HG02885 (cell line): ENCODE results near the gene ANKRD31.
"Not testable (repeated sequence)": the region's sequence is repeated elsewhere in the genome, so short reads cannot be mapped to it uniquely, and the experiment has no call there.

Experiments
- ATAC-seq: cut with Tn5 transposase; IDR thresholded peaks from one replicate; pipeline ENCODE4 v1.9.1; 2021; ENCODE audit warnings: mild to moderate bottlenecking; ENCODE audit not compliant: unreplicated experiment, poor library complexity

Gene ANKRD31

DNA sequence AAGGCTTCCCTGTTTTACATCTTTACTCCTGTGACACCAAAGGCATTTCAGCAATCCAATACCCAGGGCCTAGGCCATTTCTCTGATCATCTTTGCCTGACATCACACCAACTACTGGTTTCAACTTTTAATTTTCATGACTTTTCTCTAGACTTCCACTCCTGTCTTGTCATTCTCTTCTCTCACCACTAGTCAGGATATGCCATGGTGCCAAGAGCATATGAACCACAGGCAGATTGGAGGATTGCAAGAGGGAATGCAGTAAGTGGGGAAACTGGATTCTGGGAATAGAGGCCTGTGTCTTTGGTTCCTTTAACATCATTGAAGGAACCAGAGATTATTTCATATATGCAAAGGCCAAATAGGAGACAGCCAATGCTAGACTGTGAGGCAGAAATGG lies 69.3 kb downstream of the ANKRD31 start:
- no peak for ATAC-seq

DNA sequence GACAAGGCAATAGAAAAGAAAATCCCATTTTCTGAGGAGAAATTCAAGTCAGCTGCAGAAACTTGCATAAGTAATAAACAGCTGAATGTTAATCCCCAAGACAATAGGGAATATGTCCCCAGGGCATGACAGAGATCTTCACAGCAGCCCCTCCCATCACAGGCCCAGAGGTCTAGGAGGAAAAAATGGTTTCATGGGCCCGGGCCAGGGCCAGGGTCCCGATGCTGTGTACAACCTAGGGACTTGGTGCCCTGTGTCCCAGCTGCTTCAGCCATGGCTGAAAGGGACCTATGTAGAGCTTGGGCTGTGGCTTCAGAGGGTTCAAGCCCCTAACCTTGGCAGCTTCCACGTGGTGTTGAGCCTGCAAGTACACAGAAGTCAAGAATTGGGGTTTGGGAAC lies 75.2 kb downstream of the ANKRD31 start:
- ATAC-seq = not testable (repeated sequence)

DNA sequence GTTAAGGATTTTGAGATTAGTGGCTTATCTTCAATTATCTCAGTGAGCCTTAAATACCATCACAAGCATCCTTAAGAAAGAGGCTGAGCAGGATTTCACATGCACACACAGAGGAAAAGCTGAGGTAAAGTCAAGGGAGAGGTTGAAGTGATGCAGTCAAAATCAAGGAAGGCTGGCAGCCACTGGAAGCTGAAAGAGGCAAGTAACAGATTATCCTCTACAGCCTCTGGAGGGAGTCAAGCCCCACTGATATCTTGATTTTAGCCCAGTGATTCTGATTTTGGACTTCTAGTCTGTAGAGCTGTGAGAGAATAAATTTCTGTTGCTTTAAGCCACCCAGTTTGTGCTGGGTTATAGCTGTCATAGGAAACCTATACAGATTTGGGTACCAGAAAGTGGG lies 80.1 kb downstream of the ANKRD31 start:
- ATAC-seq = no peak

DNA sequence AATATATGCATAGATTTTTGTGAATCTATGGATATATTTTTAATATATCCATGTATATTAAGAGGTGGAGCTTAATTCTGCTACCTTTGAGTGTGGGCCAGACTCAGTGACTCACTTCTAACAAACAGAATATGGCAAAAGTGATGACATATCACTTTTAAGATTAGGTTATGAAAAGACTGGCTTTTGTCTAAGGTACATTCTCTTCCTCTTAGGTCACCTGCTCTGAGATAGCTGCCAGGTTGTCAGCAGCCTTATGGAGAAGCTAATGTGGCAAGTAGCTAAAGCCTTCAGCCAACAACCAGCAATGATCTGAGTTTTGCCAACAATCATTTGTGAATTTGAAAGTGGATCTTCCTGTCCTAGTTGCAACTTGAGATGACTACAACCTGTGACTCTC lies 83.8 kb downstream of the ANKRD31 start:
- ATAC-seq = no peak

DNA sequence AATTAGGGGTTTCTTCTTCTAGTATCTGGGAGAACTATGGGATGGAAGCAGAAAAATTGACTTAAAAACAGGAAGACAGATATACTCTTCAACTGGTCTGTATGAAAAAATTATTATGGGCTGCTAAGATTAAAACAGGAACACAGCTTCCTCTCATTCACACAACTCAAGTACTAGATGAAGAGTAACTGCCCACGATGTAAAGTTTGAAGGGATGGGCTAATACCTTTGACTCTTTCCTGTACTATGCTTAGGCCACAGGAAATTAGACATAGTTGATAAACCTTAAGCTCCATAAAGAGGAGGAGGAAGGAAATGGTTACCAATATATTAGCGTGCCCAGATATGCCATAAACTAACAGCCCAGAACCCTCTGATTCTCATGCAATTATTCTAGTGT lies 88.6 kb downstream of the ANKRD31 start:
- no peak for ATAC-seq

DNA sequence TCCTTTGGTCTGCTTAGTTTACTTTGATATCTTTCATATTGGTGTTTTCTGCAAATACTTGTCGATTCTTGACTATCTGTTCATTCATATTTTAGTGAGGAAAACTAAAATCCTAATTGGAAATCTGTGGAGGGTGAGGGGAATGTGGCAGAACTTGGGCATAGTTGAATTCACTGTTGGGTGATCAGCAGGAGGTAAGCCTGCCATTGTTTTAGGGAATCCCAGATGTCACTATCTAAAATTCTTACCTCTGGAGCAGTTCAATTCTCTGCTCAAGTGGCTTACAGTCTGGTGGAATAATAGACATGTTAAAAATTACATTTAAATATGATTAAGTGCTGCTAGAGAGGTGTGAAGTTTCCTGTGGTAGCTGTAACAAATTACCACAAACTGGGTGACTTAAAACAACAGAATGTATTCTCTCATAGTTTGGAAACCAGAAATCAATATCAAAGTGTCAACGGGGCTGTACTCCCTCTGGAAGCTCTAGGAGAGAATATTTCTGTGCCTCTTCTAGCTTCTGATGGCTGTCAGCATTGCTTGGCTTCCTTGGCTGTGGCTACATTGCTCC lies 94.0 kb downstream of the ANKRD31 start:
- no peak for ATAC-seq

DNA sequence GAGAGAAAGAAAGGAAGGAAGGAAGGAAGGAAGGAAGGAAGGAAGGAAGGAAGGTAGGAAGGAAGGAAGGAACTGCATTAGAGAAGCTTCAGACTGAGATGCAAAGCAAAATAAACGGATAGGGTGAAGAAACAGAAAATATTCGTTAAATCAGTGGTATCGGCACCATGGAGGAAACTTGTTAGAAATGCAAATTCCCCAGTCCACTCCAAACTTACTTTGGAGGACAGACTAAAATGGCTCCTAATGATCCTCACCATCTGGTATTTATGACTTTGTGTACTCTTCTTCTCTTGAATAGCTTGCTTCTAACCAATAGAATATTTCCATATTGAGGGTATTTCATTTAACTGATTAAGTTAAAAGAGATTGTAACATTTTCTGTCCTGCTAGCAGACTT lies 96.4 kb downstream of the ANKRD31 start:
- no peak for ATAC-seq

DNA sequence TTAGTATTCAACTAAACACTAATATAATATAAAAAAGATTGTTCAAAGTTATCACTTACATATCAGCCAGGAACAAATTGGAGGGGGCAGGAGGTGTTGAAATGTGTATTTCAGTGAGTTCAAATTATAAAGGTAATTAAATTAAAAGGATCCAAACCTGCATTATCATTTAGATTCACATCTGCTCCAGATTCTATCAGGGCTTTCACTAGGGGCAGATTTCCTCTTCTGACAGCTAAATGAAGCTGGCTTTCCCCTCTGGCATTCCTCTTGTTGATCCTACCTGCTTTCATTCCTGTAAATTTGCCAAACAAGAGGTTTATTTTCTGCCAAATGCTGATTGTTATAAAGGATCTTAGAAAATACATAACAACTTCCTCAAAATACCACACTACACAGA lies 98.0 kb downstream of the ANKRD31 start:
- no peak for ATAC-seq

DNA sequence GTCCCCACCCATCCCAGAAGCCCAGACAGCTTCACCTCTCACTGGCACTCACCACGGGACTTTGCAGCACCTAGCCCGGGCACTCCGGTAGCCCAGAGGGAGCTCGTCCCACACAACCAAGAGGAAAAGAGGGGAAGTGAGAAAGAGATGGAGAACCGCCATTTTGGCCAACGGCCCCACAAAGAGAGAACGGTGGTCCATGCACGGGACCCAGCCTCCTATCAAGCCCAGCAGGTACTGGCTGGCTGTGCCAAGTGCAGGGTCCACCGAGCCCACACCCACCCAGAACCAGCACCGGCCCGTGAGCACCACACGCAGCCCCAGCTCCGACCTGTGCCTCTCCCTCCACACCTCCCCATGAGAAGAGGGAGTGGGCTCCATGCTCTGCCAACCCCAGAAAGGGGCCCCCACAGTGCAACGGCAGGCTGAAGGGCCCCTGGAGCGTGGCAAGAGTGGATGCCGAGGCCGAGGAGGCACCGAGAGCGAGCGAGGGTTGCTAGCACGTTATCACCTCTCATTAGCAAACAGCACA lies 105.8 kb downstream of the ANKRD31 start:
- ATAC-seq = no peak

DNA sequence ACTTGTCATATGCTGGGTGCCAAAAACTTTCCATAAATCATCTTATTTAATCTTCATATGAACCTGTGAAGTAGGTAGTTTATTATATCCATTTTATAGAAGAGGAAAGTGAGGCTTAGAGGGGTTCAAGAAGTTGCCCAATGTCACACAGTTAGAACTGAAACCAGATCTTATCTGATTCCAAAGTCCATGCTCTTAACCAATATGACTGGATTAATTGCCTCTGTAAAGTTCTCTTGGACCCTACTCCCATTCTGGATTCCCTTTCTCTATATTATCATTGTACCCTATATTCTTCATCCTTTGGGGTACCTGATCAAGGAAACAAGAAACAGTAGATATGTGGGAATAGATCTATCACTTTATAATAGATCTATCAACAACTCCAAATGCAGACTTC lies 119.8 kb downstream of the ANKRD31 start:
- no peak for ATAC-seq

DNA sequence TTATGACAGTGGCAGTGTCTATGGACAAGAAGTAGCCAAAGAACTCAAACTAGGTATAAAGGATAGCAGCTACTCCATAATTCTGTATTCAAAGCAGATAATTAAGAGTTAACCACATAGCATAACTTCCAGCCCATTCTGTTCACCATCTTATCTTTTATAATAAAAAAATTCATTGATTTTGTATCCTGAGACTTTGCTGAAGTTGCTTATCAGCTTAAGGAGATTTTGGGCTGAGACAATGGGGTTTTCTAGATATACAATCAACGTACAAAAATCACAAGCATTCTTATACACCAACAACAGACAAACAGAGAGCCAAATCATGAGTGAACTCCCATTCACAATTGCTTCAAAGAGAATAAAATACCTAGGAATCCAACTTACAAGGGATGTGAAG lies 122.4 kb downstream of the ANKRD31 start:
- not testable (repeated sequence) for ATAC-seq

DNA sequence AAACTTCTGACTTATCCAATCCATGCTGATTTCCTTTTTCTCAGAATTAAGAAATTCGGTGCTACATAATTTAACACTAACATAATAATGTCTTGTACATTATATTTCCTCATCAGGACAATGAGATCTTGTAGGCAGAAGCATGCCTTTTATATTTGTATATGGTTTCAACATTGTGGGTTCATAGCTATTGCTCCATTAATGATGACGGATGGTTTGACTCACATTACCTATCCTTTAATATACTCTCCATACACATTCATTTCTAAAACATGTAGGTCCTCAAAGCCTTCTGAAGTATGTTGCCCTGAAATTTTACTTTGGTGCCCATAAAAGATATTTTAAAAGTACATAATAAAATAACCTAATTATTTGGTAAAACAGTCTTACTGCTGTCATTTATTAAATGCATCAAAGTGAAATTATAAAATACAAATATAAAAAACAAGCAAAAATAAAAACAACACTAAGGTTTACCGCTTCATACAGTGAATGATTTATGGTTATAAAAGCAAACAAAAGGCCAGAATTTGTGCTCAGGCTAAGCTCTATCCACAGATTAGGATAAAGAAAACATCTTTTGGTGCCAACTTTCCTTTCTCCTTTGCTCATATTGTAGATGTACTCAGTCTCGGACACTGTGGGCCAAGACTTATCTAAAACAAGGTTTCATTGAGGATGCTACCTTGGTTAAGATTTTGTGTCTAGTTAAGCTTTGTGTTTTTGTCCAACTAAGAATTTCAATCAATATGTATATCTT lies 123.1 kb downstream of the ANKRD31 start:
- no peak for ATAC-seq

DNA sequence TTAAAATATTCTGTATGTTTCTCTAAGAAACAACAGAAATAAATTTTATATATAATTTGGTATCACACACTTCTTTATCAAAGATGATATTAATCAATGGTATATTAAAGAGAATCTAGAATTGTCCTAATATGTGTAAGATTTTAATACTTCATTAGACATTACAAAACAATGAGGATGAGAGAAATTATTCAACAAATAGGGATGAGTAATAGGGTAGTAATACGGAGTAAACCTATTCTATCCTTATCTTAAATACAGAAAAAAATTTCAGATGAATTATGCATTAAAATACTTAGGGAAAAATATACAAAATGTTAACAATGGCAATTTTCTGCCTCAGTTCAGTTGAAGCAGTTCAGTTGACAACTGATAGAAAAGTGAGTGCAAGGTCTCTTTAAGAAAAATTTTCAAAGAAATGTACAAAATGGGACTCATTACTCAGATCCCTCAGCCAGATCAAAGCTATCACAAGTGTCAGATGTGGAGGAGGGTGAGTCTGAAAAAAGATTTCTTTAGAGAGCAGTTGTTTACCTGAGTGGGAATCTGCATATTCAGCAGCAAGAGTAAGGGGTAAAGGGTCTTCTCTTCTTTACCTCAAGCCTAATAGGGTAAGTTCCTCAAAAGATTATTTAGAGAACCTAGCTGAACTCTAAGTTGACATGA lies 127.6 kb downstream of the ANKRD31 start:
- no peak for ATAC-seq

DNA sequence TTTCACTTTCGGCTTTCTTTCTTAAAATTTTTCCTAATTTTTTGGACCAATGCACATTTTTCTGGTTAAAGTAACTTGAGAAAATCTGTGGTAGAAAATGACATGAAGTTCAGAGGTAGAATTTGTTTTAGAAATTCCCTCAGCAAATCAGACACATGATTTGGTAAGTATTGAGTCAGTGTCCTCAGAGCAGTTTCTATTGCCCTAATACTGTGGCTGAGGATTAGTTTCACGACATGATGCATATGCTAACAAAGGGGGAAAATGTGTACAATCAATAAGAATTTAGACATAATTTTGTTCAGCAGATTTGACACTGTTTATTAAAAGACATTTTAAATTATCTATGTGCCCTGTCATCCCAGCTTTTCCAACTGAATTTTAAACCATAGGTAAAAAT lies 128.2 kb downstream of the ANKRD31 start:
- no peak for ATAC-seq

DNA sequence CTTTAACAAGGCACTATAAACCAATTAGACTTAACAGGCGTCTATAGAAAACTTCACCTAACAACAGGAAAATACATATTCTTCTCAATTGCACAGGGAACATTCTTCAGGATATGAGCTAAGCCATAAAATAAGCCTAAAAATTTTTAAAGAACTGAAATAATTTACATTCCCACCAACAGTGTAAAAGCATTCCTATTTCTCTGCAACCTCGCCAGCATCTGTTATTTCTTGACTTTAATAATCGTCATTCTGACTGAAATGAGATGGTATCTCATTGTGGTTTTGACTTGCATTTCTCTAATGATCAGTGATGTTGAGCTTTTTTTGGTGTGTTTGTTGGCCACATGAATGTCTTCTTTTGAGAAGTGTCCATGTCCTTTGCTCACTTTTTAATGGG lies 140.7 kb downstream of the ANKRD31 start:
- ATAC-seq = not testable (repeated sequence)

DNA sequence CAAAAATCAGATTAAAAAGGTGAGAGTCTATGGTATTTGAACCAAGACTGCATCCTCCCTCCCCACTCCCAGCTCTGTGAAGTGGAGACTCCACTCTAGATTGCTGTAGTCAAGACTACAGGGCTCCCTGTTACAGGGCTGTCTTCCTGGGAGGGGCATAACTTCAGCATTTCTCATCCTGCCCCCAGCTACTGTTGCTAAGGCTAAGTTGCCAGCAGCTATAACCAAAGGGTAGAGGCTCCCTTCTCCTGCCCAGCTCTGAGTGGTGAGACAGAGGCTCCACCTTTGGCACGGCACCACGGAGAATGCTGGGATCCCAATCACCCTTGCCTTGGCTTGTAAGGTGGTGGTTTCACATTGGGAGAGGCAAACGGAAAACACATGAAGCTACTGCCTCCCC lies 145.1 kb downstream of the ANKRD31 start:
- no peak for ATAC-seq

DNA sequence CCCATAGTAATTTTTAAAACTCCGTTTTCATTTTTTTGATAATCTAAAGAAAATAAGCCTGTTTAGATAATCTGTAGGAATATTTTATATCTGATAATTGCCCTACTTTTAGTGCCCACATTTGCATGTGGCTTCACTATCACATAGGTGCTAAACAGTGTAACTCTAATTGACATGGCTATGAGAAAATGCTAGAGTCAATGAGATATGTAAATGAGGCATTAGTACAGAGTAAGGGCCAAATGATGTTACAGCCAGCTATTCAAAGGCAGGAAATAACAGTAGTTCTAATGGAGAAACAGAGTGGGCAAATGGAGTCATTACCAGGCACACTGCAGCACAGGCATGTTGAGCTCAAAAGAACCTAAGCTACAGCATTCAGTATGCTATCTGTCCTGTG lies 147.0 kb downstream of the ANKRD31 start:
- ATAC-seq = no peak

DNA sequence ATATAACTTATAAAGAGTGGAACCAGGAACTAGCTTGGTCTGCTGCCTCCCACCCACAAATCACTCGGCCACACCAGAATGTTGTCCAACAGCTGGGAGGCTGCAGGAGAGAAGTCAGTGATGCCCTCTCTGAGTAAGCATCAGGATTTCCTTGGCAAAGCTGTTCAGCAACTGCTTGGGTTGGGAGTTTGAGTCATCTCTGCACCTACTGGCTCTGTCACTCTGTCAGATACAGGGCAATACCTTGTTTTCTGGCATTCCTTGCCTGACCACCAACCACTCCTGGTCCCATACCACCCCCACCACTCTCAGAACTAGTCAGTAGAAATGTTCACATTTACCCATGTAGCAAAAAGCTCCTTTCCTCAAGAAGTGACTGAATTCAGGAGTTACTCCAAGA lies 147.5 kb downstream of the ANKRD31 start:
- no peak for ATAC-seq

DNA sequence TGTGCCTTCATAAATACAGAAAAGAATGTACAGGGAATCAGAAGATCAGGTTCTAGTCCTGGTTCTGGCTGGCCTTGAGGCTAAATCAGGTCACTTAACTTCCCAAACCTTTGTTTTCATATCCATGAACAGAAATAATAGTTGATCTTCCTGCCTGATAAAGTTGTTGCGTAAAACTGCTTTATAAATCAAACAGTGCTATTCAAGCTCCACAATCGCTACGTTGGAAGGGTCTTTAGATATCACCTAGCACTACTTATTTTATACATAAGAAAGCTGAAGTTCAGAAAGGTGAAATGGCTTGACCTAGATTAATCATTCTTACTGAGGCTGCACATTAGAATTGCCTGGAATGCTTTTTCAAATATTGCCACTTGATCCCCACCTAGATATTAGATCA lies 148.0 kb downstream of the ANKRD31 start:
- no peak for ATAC-seq

DNA sequence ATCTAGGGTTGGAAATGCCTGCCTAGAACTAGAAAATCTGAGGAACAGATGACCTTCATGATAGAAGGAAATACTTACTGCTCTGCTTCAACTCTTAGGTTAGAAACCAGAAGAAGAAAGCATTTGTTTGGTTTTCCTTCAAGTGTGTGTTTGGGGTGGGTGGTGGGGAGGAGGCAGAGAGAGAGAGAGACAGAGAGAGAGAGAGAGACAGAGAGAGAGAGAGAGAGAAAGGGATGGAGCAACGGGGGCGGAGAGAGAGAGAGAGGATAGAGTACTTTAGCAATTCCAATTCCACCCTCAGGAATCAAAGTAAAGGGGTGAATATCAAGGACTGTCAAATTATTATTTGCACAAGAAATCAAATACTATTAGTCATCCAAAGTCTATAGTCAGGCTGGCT lies 155.2 kb downstream of the ANKRD31 start:
- ATAC-seq = no peak

DNA sequence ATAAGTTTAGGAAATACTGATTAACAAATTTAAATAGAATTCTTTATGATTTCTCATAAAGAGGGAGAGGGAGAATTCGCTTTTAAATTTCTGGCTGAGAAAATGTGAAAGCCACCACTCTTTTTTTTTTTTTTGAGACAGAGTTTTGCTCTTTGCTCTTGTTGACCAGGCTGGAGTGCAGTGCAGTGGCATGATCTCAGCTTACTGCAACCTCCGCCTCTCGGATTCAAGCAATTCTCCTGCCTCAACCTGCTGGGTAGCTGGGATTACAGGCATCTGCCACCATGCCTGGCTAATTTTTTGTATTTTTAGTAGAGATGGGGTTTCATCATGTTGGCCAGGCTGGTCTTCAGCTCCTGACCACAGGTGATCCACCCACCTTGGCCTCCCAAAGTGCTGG lies 157.3 kb downstream of the ANKRD31 start:
- ATAC-seq = not testable (repeated sequence)

DNA sequence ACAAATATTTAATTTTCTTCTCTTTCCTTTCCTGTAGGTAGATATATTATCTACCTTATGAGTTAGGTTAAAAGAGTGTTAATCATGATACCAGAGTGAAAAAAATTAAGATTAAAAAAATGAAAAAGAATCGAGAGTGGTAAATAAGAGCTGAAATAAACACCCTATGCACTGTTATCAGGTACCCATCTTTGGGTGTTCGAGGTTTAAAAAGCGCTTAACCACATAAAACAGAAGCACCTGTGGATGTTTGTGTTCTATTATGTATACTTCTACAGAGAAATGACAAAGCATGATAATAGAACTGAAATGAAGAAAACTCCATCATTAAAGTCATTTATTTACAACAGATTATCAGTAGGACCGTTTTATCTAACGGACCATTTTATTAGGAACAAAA lies 158.7 kb downstream of the ANKRD31 start:
- ATAC-seq = no peak
